Stimulated activated CD8-positive, alpha-beta memory T cell treated with anti-CD3 and anti-CD28 coated beads, Interleukin-15, amount 100 ng/mL, for 4 hours (primary cell): Measurements from ENCODE around the gene FMN1.

ENCODE experiments used
- DNase-seq, 2 donors: peaks; one replicate each; pipeline ENCODE4 v3.0.0-alpha.2; 2020; ENCODE audit warnings: low read depth in 2 of 2

FMN1 gene

DNA sequence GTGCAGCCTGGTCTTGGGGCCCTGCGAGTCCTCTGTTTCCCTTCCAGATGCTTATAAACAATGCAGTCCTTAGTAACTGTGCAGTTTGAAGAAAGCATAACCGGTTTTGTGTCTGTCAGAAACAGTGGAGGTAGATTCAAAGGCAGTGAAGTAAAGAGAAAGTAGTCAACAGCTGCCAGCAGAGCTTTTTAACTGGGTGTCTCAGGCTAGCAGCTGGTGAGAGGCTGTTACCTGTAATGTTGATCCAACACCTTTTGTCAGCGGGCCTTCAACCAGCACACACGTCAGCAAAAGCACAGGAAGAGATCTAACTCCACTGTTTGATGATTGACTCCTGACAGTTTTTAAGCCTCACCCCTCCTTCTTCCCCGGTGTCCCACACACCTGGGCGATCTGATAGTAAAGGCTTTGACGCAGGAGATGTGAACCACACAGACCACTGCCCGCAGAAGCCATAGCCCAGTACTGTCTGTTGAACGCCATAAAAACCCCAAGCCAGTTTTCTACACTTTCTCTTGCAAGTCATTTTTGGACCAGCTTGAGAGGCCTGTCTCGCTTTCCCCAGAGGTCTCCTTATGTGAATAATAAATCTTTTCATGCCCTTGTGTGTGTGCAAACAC, 178.0 kb downstream of the FMN1 start:
- DNase-seq, result no peak

DNA sequence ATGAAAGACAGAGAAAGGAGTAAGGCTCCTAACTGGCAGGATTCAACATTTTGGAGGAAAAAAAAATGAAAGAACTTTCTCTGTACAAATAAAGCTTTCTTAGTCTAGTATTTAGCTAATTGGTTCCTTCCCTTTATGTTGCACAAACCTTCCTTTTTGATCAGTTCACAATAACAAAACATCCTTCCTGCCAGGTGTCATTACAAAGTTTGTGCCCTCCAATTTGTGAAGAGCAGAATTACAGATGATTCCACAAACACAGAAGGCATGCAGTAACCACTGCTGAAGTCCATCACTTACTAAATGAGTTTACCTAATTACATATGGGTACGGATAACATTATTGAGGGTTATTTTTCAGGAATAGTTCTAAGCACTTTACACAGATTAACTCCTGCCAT, 179.9 kb downstream of the FMN1 start:
- DNase-seq, result no peak

DNA sequence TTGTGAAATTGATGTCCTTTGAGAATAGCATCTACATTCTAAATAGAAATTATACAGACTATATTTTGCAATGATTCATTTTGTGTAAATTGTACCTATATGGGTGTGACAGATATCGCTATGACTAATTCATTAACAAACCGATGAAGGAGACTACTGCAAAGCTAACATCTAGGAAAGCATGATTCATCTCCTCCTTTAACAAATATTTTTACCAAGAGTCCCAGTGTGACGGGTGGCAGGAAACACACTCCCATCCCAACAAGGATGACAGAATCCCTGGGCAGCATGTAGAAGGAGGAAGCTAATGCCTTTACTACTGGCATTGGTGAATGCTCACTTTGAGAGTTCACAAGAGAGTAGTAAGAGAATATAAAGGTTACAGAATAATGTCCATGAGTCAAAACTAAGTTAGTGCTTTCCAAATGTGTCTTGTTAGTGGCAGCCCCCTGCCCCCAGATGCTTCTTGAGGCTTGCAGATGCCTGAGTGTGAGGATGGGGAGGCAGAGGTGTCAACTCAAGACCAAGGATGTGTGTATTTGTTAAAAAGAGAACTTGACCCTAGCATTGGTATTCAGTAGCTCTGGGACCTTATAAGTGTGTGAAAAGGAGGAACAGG, 180.6 kb downstream of the FMN1 start:
- DNase-seq, result no peak

DNA sequence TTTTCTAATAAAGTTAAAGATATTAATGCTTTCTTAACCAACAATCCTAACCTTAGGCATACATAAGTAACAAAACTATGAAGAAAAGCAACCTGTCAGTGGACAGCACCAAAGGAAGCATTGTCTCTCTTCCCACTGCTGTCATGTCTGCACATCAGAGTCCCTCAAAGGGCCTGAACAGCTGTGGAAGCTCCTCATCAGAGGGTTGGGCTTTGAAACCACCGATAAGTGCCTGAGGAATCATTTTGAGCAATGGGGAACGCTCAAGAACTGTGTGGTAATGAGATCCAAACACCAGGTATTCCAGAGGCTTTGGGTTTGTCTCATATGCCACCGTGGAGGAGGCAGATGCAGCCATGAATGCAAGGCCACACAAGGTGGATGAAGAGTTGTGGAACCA, 182.5 kb downstream of the FMN1 start:
- DNase-seq, result no peak

DNA sequence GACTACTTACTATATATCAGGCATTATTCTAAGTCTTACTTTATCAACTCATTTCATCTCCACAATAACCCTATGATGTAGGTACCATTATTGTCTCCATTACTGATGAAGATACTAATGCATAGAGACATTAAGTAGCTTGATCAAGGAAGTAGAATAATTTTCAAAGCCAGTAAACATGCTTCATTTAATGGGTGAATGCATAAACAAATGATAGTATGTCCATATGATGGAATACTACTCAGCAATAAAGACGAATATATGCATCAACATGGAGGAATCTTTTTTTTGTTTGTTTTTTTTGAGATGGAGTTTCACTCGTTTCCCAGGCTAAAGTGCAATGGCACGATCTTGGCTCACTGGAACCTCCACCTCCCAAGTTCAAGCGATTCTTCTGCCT, 184.9 kb downstream of the FMN1 start:
- no peak for DNase-seq

DNA sequence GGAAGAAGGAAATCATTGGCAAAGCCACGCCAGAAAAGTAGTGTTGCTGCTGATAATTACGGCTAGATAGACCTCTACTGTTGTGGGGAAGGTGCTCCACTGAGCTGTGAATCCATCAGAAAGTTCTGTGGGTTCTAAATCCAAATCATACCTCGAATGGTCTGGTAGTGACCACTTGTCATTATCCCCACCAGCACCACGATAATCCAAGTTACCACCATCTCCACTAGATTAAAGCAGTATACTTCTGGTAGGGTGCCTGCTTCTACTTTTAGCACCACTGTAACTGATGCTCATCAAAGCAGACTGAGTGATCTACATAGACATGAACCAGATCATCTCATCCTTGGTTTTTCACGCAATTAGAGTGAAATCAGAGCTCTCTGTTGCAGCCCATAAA, 185.5 kb downstream of the FMN1 start:
- no peak for DNase-seq

DNA sequence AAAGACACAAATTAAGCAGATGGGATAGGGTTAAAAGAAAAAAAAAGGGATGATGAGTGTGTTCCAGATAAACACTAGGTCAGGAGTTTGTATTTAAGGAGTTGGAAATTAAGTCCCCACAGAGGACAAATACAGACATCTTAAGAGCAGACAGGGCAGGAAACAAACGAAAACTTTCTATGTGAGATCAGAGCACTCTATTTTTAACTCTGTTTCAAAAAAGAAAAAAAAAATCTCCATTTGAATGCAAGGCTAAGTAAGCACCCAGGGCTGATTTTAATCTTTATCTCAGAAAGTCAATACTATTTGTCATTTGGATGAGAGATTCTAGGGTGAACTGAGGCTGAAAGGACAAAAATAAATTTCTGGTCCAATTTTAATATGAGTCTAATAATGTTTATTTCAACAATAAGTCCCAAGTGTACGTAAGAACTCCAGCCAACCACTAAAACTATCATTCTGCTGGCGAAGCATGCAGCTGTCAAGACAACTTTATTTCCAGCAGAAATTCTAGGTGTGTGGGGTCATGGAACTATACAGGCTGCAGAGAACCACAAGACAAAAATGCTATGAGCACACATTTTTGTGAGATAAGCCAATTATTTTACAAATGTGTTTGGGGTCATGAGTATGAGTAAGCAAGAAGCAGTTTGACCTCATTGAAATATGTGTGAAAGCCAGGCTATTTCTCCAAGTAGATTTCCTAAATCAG, 186.1 kb downstream of the FMN1 start:
- no peak for DNase-seq

DNA sequence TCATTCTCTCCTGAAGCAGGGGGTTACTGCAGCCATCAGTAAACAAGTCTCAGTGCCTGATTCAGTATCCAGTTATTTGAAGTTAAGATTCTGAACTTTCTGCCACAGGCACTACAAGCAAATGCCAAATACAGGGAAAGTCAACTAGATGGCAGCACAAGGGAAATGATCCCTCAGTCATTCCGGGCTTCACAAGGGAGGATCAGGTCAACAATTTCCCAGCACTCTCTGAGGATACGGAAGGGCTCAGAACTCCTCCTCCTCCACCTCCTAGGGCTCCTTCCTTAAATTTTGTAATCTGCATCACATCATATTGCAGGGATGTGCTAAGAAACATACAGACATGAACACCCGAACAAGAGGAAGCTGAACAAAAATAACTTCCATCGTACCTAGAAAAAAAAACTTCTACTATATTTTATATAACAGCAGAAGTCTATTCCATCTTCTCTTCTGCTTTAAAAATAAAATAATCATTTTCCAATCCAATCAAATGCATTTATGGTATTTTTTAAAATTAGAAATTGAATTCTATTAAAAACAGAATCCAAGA, 187.1 kb downstream of the FMN1 start:
- DNase-seq, result no peak

DNA sequence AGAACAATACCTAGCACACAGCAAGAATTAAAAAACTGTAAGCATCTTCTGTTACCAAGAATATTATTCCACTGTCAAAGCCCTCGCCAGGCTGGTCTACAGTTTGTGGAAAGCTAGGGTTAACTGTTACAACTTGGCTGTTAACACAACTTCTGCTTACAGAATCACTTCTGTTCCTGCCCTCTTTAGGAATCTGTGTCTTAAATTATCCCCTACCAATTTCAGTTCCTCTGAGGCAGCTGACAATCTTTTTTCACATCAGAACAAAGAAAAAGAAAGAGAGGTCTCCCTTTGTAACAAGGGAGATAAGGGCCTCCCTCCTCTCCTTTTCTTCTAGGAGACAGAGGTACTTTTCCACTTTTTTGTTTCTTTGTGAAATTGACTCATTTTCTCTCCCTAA, 188.9 kb downstream of the FMN1 start:
- no peak for DNase-seq

DNA sequence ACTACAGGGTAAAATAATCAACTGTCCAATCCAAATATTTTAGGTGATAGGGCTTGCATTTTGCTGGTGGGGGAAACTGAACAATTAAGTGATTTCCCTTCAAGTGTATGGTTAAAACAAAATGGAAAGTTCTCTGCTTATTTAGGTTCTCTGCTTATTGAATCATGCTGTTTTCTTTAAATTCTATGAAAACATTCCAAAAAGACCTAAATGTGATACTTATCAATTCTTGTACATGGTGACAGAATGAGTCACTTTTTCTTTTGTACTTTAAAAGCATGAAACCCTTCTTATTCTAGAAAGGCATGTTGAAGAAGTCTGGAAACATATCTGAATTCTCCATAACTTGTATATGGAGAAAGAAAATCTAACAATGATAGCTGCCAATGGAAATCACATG, 192.6 kb downstream of the FMN1 start:
- DNase-seq, result no peak

DNA sequence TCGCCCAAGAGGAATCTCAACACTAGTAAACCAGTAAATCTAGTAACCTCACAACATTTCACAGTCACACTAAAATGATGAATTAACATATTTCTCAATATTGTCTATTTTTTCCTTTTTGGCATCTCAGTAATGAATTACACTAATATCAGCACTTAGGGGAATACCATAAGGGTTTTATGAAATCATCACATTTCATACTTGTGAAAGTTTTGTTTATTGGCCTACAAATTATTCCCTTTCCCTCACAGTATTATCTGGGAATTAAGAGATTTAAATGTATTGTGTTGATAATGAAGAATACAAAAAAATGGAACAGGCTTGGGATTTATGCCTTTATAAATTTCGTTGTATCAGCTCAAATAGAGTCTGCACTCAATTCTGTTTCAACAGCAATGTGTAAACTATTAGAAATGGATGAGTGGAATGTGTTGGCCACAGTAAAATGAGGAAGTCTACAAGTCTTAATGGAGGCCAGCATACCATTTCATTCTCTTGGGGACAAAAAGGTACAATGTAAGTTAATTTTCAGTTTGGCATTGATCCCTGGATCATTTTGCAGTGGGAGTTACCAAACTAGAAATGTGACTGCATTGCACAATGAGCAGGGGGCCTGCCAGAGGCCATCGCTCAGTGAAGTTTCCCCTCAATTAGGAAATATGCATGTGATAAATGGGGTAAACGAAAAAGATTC, 195.4 kb downstream of the FMN1 start:
- DNase-seq, result no peak

DNA sequence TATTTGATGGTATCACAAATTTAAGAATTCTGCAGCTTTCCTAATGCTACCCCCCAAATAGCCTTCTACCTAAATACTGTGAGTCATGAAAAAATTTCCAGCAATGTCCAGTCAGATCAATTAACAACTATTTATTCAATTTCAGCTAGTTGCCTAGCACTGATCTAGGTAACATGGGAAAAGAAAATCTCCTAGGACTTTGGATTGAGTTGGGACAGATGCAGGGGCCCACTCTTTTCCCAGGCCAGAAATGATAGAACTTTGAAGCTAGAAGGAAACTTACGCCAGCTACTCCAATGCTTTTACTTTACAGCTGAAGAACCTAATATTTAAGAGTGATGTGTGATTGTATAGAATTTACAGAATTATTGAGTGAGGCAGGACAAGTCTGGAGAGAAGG, 196.3 kb downstream of the FMN1 start:
- DNase-seq, result no peak

DNA sequence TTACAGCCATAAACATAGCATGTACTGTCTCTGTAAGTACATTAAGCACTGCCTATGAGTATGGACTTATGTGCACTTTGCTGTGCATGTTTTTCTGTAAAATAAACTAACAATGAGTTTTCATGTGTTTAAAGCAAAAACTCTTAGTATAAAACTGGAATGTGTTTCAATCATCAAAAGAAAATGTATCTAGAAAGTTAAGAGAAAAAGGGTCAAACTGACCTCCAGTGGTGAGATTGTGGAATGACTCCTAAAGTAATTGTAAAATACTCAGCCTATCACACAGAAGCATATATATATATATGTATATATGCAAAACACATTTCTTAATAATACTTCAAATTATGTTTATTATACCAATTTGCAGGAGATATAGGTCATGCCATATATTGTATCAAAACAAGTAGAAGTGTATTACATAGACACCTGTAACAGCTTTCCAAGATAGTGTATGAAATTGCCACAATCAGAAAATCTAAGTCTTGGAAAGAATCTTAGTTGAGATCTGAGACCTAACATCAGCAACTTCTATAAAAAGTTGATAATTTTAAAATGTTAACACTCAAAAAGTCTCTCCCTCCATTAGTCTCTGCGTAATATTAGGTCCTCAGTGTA, 199.6 kb downstream of the FMN1 start:
- DNase-seq, result no peak

DNA sequence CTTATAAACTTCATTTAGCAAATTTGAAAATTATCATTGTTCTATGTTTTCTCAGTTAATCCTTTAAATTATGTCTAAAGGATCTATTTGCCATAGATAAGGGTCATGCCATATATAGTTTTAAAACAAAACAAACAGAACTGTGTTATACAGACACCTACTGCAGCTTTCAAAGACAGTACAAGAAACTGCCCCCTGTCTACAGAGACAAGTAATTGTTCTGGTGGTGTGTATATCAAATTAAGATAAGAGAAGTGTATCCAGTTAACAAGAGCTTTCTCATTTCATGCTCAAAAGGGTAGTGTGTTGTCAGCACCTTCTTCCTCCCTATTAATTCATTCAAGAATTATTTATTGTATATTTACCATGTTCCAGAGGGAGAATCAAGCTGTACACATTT, 201.2 kb downstream of the FMN1 start:
- DNase-seq, result no peak

DNA sequence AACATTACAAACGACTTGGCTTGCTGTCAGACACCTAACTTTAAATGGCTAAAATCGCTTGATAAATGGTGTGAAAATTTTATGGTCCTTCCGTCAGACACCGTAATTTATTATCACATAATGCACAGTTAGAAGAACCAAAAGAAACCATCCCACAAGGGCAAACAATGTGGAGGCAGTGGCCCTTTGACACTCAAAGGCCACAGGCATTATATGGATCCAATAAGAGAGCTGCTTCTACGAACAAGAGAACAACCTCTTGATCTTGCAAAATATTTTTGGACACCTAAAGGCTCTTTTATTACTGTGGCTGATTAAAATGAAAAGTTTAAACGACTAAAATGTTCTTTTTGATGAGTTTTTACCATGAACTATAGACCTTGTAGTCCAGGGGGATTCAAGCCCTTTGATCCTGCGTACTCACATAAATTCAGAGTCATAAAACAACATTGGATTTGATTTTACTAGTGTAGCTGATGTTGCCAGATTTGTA, 202.8 kb downstream of the FMN1 start:
- no peak for DNase-seq

DNA sequence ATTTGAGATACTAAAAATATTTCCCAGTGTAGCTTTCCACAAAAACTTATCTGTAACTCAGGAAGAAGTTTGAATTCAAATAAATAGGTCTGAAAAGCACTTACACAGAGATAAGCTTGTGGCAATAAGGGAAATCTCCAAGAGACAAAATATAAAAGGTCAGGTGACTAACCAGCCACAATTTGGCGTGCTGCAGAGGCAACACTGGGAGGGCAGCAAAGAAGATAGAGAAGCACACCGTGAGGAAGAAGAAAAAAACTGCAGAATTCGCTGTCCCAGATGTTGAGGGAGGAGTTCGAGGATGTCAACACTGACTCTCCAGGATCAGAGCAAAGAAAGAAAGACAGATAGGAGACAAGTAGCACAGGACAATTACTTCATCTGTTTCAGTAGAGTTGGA, 204.4 kb downstream of the FMN1 start:
- no peak for DNase-seq

DNA sequence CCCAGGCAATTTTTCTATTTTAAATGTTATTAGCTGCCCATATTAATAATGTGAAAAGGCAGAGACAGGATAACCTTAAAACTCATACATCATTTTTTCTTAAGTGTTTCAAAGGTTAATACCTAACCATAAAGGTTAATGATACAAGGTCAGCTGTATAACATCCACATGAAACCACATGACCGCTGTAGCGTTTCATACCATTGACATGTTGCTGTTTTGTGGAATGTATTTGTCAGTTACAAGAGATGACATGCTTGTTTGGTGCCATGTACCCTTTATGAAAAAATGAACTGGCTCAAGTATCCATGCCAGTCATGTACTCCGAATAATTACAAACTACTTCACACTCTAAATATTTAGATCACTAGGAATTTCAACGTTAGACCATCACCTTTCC, 207.4 kb downstream of the FMN1 start:
- DNase-seq, result no peak

DNA sequence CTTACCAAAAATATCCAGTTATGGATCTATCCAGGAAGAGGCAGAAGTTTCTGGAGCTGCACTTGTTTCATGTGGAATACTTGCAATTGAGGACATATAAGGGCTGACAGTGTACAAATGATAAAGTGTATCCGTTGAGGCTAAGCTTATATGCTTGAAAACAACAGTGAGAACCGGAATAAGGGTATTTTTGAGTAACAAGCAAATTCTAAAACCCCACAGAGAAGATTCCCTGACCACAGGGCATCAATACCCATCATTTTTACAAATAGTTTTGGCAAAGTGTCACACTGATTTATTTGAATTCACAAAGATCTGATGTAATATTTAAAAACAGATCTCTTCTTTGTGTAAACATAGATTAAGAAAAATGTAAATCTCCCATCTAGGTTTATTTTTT, 208.4 kb downstream of the FMN1 start:
- no peak for DNase-seq

DNA sequence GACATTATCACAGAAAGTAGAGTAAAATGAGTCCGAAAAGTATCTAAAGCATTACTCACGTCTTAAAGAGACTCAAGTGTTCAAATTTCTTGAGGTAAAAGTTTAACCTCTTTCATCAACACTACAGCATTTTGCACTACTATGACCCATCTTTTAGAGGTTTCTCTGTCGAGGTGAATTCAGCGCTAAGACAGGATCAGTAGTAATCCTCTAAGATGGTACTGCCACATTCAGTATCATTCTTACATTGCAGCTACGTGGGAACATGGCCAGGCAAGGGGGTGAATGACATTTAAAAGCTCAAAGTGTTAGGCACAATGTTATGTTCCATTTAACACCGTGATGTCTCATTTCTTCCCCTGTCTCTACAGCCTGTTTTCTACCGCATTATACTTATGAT, 210.8 kb downstream of the FMN1 start:
- DNase-seq, result no peak

DNA sequence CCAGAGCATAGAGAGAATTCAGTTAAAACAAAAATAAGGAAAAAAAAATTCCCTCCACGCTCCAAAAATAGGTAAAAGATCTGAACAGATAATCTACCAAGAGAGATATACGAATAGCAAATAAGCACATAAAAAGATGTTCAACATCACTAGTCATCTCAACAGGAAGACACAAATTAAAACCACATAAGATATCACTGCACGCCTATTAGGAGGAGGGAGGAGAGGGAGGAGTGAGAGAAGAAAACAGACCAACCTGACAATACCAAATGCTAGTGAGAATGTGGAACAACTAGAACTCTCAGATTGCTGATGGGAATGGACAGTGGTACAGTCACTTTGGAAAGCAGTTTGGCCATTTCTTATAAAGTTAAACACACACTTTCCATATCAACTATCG, 212.5 kb downstream of the FMN1 start:
- no peak for DNase-seq

DNA sequence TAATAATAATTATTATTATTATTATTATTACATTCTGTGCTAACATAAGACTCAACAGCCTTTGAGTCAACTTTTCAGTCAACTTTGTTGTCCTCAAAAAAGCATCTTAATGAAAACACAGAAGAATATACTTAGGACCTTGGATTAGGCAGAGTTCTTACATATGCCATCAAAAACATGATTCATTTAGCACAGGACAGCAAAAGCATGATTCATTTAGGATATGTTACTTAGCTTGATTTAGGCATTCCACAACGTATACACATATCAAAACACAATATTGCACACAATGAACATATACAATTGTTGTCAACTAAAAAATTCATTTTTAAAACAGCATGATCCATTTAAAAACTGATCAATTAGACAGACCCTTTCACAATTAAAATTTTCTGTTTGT, 213.0 kb downstream of the FMN1 start:
- DNase-seq, result no peak

DNA sequence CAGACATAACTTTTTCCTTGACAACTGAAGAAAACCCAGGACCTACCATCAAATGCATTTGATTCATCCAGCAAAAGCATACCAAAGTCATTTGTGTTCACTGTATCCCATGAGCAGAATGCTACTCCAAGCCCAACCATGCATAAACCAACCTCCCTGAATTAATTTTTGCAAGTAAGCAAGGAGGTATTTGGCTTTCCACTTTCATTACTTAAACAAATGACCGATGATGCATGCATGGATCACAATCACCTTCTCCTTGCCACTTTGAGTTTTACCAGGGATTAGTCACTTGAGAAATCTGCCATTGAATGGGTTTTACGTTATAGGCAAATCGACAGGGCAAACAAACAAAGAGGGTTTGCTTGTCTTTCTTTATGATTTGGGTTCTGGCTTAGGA, 214.8 kb downstream of the FMN1 start:
- DNase-seq, result no peak
